ENCODE data around the gene CEP164. TPM values are rescaled to one million over a fixed set of nuclear protein-coding genes. Genes with fewer than 3 reads are reported as not detected.

Gene CEP164
- total and polyA plus RNA-seq, 9 of the 15 experiments (the other 6 are each of a cell fraction or from before 2014, with no cell fraction given) = 2.1 to 16.5 (median 10.4) TPM

- TF ChIP-seq ZNF318 (IDR thresholded peaks at IDR 0.05; ENCODE audit: borderline replicate concordance in 1 of 2, low read depth in 1 of 2) = no peak
- 0 out of 2 replicates have a peak, but pooled peaks have one; percentile 5 for TF ChIP-seq ZNF197 (CRISPR knock-in tag; IDR thresholded peaks at IDR 0.05; ENCODE audit: low read depth)
- TF ChIP-seq MCM5 (IDR thresholded peaks at IDR 0.05; ENCODE audit: low read depth) = no peak
- no peak for TF ChIP-seq SRSF1 (IDR thresholded peaks at IDR 0.05; ENCODE audit: low read depth, low read length)
- TF ChIP-seq ZNF224 (CRISPR knock-in tag; IDR thresholded peaks at IDR 0.05) = 0 out of 2 replicates have a peak, but pooled peaks have one; percentile 56
- no peak for TF ChIP-seq RFX7 (CRISPR knock-in tag; IDR thresholded peaks at IDR 0.05)
- TF ChIP-seq DACH1 (IDR thresholded peaks at IDR 0.05; ENCODE audit: partially characterized antibody) = no peak
- TF ChIP-seq ELF1 (tag; IDR thresholded peaks at IDR 0.05) = peak; percentile 95
- TF ChIP-seq E2F4 (CRISPR knock-in tag; IDR thresholded peaks at IDR 0.05; ENCODE audit: low read depth) = no peak
- no peak for TF ChIP-seq RBM39 (optimal IDR thresholded peaks at IDR 0.05; ENCODE audit: low read depth, low read length)
- TF ChIP-seq ZNF79 (CRISPR knock-in tag; IDR thresholded peaks at IDR 0.05; ENCODE audit: low read depth) = no peak
Measured at GRCh38 chr11:117327567-117328374, at the start of gene CEP164 (continued).
